ENCODE measurements around the gene PANK2.

DNA sequence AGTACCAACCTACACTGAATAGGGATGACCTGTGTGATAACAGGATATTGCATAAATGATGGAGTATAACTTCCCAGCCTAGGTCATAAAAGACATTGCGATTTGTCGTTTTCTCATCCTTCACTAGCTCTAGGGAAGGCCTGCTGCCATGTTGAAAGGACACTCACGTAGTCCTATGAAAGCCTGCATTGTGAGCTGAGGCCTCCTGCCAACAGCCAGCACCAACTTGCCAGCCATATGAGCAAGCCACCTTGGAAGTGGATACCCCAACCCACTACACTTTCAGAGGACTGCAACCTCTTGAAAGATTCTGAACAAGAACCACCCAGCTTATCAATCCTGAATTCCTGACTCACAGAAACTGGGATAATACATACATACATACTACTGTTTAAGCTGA, 3.5 kb upstream of the PANK2 start:
- TF ChIP-seq, protein P1, sequence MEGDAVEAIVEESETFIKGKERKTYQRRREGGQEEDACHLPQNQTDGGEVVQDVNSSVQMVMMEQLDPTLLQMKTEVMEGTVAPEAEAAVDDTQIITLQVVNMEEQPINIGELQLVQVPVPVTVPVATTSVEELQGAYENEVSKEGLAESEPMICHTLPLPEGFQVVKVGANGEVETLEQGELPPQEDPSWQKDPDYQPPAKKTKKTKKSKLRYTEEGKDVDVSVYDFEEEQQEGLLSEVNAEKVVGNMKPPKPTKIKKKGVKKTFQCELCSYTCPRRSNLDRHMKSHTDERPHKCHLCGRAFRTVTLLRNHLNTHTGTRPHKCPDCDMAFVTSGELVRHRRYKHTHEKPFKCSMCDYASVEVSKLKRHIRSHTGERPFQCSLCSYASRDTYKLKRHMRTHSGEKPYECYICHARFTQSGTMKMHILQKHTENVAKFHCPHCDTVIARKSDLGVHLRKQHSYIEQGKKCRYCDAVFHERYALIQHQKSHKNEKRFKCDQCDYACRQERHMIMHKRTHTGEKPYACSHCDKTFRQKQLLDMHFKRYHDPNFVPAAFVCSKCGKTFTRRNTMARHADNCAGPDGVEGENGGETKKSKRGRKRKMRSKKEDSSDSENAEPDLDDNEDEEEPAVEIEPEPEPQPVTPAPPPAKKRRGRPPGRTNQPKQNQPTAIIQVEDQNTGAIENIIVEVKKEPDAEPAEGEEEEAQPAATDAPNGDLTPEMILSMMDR (conservative IDR thresholded peaks at IDR 0.05; ENCODE audit: low read depth, low read length): no peak
- no peak for TF ChIP-seq EZH2 (IDR thresholded peaks at IDR 0.05; ENCODE audit: borderline replicate concordance, low read depth, low read length, poor library complexity, severe bottlenecking)

Measured in A673 (cell line).